DND-41 (cell line): ENCODE results near the gene SEC24C.
A peak's percentile ranks its signal among the peaks of the same experiment; 100 is the strongest.

Experiments used
- ATAC-seq: fragments of 200-7000 bp; cut with Tn5 transposase; 3 replicates; pipeline ENCODE4 v1.9.1; 2021; ENCODE audit warnings: low read depth; ENCODE audit not compliant: insufficient read depth
- DNase-seq: peaks from one replicate; pipeline ENCODE4 v3.0.0-alpha.2; 2020
- H2AFZ ChIP-seq: 2 replicates; pipeline ENCODE4 v1.6.0; 2012; ENCODE audit warnings: low read depth, low read length
- H3K27ac ChIP-seq: 2 replicates; pipeline ENCODE4 v1.5.1; 2012; ENCODE audit warnings: low read length, inconsistent platforms
- H3K27me3 ChIP-seq: fragments of 200-600 bp; sonication (generic); 2 replicates; pipeline ENCODE4 v1.6.0; 2012; ENCODE audit warnings: low read length, mild to moderate bottlenecking, inconsistent platforms; ENCODE audit not compliant: insufficient read depth, poor library complexity
- H3K36me3 ChIP-seq: 2 replicates; pipeline ENCODE4 v1.5.1; 2012; ENCODE audit warnings: low read length, inconsistent platforms; ENCODE audit not compliant: insufficient read depth
- H3K4me1 ChIP-seq: 2 replicates; pipeline ENCODE4 v1.5.1; 2012; ENCODE audit warnings: mild to moderate bottlenecking, low read length; ENCODE audit not compliant: insufficient read depth
- H3K4me2 ChIP-seq: 2 replicates; pipeline ENCODE4 v1.6.0; 2012; ENCODE audit warnings: mild to moderate bottlenecking, moderate library complexity, low read length, inconsistent platforms; ENCODE audit not compliant: insufficient read depth
- H3K4me3 ChIP-seq, 2 experiments: fragments of 200-600 bp in 1 of 2; shearing (Covaris generic) in 1 of 2; 2 replicates each; pipeline ENCODE4 v1.5.1; 2012 to 2016; ENCODE audit warnings: inconsistent platforms in 2 of 2, low read length in 2 of 2, mild to moderate bottlenecking in 2 of 2, low read depth in 1 of 2, moderate library complexity in 1 of 2
- H3K79me2 ChIP-seq: 2 replicates; pipeline ENCODE4 v1.6.0; 2012; ENCODE audit warnings: low read length, inconsistent platforms; ENCODE audit not compliant: insufficient read depth
- H3K9ac ChIP-seq: 2 replicates; pipeline ENCODE4 v1.6.0; 2012; ENCODE audit warnings: low read depth, mild to moderate bottlenecking, inconsistent platforms, low read length, moderate library complexity
- H3K9me3 ChIP-seq: 2 replicates; pipeline ENCODE4 v1.5.1; 2012; ENCODE audit warnings: low read length, moderate library complexity, mild to moderate bottlenecking, inconsistent platforms; ENCODE audit not compliant: insufficient read depth, severe bottlenecking
- H4K20me1 ChIP-seq: 2 replicates; pipeline ENCODE4 v1.6.0; 2012; ENCODE audit warnings: low read length; ENCODE audit not compliant: insufficient read depth
- EZH2 ChIP-seq: IDR thresholded peaks from 3 replicates; pipeline ENCODE4 v1.6.1; 2012; ENCODE audit warnings: borderline replicate concordance, low read depth, mild to moderate bottlenecking, moderate library complexity, low read length, inconsistent platforms; ENCODE audit not compliant: severe bottlenecking
- TF ChIP-seq, protein P1 (sequence below): IDR thresholded peaks from 2 replicates; pipeline ENCODE4 v1.5.1; 2012; ENCODE audit warnings: borderline replicate concordance, low read length, moderate library complexity, mild to moderate bottlenecking; ENCODE audit not compliant: poor library complexity, severe bottlenecking; ENCODE audit errors: extremely low read depth

SEC24C gene

DNA sequence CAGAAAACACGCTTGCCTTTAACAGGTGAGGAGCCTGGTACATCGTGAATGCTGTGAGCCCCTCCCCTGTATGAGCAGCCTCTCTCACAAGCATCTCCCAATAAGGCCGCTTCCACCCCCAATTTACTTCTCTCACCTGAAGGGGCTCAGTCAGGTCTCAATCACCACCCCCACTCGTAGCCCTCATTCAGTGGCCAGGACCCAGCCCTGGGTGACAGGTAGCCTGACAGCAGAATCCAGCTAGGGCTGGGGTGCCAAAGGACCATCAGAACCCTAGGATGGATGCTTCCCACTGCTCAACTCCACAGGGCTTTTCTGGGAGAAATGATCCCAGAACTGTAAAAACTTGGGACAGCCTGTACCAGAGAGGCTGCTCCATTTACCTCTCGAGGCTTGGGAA lies 73.7 kb downstream of the SEC24C start:
- no peaks in the 10 kb centered on the region for H3K79me2 ChIP-seq
- H3K4me1 ChIP-seq = no peaks in the 10 kb centered on the region
- peaks cover 4% of the 10 kb centered on the region for H4K20me1 ChIP-seq
- H3K9me3 ChIP-seq = no peaks in the 10 kb centered on the region
- no peak overlapping the region for H3K4me2 ChIP-seq
- TF ChIP-seq, protein P1, sequence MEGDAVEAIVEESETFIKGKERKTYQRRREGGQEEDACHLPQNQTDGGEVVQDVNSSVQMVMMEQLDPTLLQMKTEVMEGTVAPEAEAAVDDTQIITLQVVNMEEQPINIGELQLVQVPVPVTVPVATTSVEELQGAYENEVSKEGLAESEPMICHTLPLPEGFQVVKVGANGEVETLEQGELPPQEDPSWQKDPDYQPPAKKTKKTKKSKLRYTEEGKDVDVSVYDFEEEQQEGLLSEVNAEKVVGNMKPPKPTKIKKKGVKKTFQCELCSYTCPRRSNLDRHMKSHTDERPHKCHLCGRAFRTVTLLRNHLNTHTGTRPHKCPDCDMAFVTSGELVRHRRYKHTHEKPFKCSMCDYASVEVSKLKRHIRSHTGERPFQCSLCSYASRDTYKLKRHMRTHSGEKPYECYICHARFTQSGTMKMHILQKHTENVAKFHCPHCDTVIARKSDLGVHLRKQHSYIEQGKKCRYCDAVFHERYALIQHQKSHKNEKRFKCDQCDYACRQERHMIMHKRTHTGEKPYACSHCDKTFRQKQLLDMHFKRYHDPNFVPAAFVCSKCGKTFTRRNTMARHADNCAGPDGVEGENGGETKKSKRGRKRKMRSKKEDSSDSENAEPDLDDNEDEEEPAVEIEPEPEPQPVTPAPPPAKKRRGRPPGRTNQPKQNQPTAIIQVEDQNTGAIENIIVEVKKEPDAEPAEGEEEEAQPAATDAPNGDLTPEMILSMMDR = no peak
- TF ChIP-seq EZH2 = no peak
- H3K9ac ChIP-seq = no peak overlapping the region
- H3K27ac ChIP-seq = no peak overlapping the region
- H2AFZ ChIP-seq = no peak overlapping the region
- no peaks in the 10 kb centered on the region for H3K27me3 ChIP-seq
- no peak for DNase-seq
- no peak overlapping the region for H3K4me3 ChIP-seq
- no peak for ATAC-seq
- peaks cover 63% of the 10 kb centered on the region for H3K36me3 ChIP-seq

DNA sequence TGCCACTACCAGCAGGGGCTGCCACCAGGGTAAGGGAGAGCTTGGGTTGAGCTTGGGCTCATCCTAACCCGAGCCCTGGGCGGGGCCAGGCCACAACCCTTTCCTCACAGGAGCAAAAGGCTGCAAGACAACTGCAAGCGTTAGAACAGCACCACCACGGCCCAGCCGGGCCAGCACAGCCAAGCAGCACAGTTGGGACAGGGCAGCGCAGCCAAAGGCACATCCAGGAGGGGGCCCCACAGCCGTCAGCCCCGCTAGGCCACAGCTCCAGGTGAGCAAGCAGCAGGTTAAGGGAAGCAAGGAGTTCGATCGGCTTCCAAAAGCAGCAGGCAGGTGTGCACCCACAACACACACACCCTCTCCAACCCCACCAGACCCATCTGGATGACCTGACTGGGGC lies 74.2 kb downstream of the SEC24C start:
- TF ChIP-seq, protein P1 = peak; percentile 2
- no peak for TF ChIP-seq EZH2
- 0 out of 3 replicates have a peak, but pooled peaks have one; percentile 35 for ATAC-seq
- Histone ChIP-seq H3K9me3 (no peaks in the 10 kb centered on the region), H3K4me1 (no peaks in the 10 kb centered on the region), H3K27me3 (no peaks in the 10 kb centered on the region), H3K4me2 (no peak overlapping the region), H3K4me3 (no peak overlapping the region), H3K36me3 (peaks cover 58% of the 10 kb centered on the region), H3K9ac (no peak overlapping the region), H3K79me2 (no peaks in the 10 kb centered on the region), H3K27ac (no peak overlapping the region), H4K20me1 (peaks cover 4% of the 10 kb centered on the region), H2AFZ (no peak overlapping the region)
- DNase-seq = no peak

DNA sequence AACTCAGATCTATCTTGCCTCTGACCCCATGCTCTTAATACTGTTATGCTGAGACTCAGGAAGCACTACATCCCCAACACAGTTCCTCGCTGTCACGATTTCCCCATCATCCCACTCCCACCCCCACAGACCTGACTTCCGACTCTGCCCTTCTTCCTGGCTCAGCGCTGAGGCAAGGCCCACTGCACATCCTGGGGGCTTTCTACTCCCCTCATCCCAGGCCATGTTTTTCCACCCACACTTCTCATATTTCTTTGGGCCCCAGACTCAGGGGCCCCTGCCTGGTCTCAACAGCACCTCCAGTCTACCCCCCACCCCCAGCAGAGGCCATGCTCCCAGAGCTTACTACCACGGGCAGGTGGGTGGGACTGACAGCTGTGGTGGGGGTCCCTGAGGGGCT lies 74.9 kb downstream of the SEC24C start:
- Histone ChIP-seq H3K27ac (no peak overlapping the region), H3K36me3 (peaks cover 56% of the 10 kb centered on the region), H3K79me2 (no peaks in the 10 kb centered on the region), H3K27me3 (no peaks in the 10 kb centered on the region), H3K4me3 (no peak overlapping the region), H2AFZ (no peak overlapping the region), H3K9ac (no peak overlapping the region), H3K4me1 (no peaks in the 10 kb centered on the region), H4K20me1 (peaks cover 4% of the 10 kb centered on the region), H3K4me2 (no peak overlapping the region), H3K9me3 (no peaks in the 10 kb centered on the region)
- TF ChIP-seq, protein P1 = no peak
- no peak for TF ChIP-seq EZH2
- ATAC-seq = no peak
- no peak for DNase-seq

DNA sequence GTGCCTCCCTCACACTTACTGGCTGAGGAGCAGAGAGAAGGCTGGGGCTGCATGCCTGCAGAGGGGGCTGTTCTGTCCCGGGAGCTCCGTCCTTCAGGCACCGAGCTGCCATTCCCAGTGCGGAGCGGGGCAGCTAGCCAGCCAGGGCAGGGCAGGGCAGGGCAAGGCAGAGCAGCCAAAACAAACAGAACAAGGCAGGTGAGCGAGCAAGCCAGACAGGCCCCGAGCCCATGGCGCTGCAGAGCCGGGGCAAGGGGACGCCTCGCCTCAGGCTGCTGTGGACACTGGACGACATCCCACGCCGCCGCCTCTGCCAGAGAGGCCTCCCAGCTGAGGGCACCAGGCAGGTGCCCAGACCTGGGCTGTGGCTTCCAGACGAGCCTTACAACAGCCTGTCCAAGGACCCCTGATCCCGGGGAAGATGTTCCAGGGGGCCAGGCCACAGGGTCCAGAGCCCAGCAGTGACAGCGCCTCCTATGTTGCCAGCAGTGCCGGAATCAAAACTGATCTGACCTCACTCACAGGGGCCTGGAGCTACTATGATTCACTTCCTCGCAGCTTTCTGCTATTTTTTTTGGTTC lies 75.4 kb downstream of the SEC24C start:
- ATAC-seq (peak; percentile 34; the same call in 1 of the 3 replicates), DNase-seq (no peak)
- no peak for TF ChIP-seq EZH2
- TF ChIP-seq, protein P1 = no peak
- Histone ChIP-seq H3K4me1 (no peaks in the 10 kb centered on the region), H3K27ac (no peak overlapping the region), H3K4me3 (no peak overlapping the region), H3K79me2 (no peaks in the 10 kb centered on the region), H4K20me1 (peaks cover 4% of the 10 kb centered on the region), H3K27me3 (no peaks in the 10 kb centered on the region), H2AFZ (no peak overlapping the region), H3K9me3 (no peaks in the 10 kb centered on the region), H3K36me3 (peaks cover 58% of the 10 kb centered on the region), H3K4me2 (no peak overlapping the region), H3K9ac (no peak overlapping the region)
